Measurements from ENCODE around the gene LCA5L.
"Not testable (repeated sequence)": the region's sequence is repeated elsewhere in the genome, so short reads cannot be mapped to it uniquely, and the experiment has no call there.

The LCA5L gene

DNA sequence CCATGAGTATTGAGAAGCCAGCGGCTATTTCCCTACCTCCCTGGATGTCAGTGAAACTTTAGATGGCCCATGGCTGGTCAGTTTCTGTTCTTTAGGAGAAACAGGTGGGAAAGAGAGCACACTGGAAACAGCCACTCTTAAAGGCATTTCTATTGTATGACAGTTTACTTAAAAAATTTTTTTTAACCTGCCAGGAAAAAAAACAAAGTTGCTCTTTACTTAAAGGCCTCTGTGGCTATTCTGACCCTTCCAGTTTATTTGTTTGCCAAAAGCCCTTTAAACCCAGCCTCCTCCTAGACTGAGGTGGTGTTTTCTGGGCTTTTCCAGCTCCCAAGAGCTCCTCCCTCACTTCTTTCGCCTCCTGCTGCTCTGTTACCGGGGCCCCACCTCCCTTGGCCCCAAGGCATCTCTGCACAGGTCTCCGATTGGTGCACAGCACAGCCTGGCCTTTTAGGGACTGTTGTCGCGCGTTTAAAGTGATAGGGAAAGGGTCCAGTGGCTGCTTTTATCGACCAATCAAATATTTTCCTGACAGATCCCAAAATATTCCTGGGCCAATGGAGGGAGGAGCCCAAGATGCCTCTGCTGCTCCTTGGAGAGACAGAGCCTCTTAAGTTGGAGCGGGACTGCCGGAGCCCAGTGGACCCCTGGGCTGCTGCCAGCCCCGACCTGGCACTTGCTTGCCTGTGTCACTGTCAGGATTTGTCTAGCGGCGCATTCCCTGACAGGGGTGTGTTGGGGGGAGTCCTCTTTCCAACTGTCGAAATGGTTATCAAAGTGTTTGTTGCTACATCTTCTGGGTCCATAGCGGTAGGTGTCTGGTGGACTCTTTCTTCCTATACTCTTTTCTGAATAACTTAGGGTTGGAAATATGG, 6.0 kb upstream of the LCA5L start, which contains the start of gene SH3BGR:
Gene SH3BGR, plus strand, starts transcription at position 639 of the 875 bp plus-strand sequence. Its CDS starts 127 bp downstream, at position 766.
- DNase-seq: no peak

- DNase-seq: no peak
Measured at GRCh38 chr21:39447264-39447663, 1.7 kb upstream of the LCA5L start.

DNA sequence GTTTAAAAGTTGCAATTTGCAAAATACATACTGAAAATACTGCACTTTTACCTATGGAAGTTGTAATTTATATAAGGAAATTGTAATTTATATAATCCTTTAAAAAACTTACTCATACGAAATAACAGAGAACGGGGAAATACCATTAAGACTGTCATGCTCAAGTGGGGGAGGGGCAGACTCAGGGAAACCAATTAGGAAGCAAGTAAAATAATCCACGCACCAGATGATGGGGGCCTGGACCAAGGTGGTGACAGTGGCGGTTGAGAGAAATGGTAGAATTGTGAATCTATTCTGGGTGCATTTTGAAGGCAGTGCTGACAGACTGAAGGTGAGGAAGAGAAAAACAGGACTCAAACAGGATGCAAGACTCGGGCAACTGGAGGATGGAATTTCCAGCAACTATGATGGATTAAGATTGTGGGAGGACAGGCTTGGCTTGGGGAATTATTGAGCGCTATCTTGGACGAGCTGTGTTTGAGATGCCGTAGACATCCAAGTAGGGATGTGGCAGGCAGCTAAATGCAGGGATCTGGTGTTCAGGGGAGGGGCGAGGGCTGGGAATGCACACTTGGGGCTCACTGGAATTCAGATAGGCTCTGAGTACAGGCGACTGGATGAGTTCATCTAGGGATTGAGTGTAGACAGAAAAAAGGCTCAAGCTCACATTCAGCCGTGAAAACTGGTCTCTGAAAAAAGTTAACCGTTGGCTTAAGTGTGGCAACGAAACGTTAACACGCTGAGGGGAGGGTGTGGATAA, 977 bp downstream of the LCA5L start:
- no peak for DNase-seq

- DNase-seq: peak; percentile 23
Measured at GRCh38 chr21:39441502-39442475, 3.8 kb downstream of the LCA5L start.

DNA sequence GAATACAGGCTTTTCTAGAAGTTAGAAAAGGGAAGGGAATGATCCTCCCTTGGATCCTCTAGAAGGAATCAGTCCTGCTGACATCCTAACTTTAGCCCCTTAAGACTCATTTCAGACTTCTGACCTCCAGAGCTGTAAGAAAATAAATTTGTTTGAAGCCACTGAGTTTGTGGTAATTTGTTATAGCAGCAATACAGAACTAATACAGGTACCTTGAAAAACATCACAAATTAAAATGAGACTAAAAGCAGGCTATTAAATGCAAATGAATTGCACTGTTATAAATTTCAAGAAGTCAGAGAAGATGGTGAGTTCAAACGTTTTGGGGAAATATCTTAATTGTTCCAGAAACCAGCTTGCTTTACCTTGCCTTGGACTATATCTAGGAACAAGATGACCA, 6.3 kb downstream of the LCA5L start:
- no peak for DNase-seq

DNA sequence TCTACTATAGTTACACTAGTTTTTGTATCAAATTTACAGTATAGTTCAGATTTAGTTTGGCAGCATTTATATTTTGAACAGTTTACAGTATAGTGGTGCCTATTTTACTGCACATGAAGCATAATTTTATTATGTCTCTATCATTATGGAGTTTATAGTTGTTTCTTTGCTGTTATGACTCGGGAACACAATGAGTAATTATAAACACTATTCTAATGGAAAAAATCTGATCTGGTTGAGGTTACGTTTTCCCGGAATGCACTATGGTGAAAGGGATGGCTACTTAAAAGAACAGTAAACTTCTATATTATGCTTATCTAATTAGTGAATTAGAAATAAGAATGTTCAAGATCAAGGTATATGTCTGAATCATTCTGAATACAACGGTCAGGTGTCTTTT, 10.6 kb downstream of the LCA5L start:
- no peak for DNase-seq

GRCh38 chr21:39430954-39431353, 14.6 kb downstream of the LCA5L start:
- DNase-seq: no peak

- no peak for DNase-seq
Measured at GRCh38 chr21:39430457-39430856, 15.1 kb downstream of the LCA5L start.

DNA sequence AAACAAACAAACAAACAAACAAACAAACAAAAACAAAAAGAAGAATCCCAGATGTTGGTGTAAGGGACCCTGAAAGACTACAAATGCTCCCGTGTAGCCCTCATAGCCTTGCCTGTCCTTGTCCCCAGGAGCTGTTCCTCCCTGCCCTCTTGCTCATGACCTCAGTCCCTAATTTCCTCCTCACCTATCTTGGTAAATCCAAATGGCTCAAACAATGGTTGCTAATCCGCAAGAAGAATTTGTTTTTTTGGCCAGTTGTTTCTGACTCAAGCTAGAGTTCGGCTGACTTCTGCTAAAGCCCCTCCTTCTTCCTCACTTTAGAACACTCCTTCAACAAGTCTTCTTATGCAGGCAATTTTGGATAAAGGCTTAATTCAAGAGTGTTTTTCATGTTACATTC, 15.6 kb downstream of the LCA5L start:
- DNase-seq: no peak

- DNase-seq: no peak
Measured at GRCh38 chr21:39429445-39429844, 16.1 kb downstream of the LCA5L start.

DNA sequence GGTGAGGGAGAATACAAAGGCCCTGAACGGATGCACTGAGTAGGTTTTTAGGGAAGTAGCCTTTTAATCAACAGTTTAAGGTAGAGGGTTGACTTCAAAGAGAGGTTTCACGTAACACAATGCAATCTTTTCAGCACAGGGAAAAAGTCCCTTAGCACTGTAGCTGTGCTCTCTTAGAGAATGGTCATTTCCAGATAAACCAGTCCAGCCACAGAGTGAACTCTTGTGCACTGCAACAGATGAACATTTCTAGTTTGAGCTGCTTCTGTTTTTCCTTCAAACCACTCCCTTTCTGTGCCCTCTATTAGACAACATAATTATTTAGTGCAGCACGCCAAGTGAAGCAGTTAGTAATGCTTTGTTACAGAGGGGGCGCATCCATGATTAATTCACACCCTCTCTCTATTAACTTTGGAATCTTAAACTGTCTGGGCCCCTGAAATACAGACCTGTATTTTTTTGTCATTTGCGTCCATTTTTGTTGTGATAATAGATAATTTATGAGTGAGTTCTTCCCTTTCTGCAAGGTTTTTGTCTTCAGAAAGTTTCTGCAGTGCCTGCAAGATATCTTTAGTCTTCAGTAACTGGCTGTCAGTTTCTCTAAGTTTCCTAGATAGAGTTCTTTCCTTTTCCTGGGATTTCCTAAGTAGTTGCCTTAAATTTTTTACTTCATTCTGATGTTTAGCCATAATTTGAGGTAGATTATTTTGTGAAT, 22.9 kb downstream of the LCA5L start:
- DNase-seq: no peak

GRCh38 chr21:39419204-39419603, 26.4 kb downstream of the LCA5L start:
- DNase-seq: not testable (repeated sequence)

- no peak for DNase-seq
Measured at GRCh38 chr21:39406065-39406464, 39.5 kb downstream of the LCA5L start.

GRCh38 chr21:39400173-39400572, 45.4 kb downstream of the LCA5L start:
- DNase-seq: no peak

- no peak for DNase-seq
Measured at GRCh38 chr21:39397646-39398385, 47.8 kb downstream of the LCA5L start.

GRCh38 chr21:39392981-39393380, 52.6 kb downstream of the LCA5L start:
- DNase-seq: no peak

GRCh38 chr21:39390212-39390765, 55.3 kb downstream of the LCA5L start:
- DNase-seq: no peak

DNA sequence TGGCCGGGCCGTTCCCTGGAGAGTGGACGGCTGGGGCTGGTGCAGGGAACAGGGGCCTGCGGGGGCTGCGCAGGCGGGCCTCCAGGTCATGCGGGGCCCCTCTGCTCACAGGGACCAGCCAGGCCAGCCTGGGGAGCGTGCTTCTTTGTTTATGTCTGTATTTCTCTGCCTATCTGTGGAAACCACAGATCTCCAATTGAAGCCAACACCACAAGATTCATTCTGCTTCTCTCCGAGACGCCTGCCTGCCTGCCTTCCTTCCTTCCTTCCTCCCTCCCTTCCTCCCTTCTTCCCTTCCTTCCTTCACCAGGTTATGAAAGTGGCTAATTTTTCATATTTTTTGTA, 56.8 kb downstream of the LCA5L start:
- no peak for DNase-seq

DNA sequence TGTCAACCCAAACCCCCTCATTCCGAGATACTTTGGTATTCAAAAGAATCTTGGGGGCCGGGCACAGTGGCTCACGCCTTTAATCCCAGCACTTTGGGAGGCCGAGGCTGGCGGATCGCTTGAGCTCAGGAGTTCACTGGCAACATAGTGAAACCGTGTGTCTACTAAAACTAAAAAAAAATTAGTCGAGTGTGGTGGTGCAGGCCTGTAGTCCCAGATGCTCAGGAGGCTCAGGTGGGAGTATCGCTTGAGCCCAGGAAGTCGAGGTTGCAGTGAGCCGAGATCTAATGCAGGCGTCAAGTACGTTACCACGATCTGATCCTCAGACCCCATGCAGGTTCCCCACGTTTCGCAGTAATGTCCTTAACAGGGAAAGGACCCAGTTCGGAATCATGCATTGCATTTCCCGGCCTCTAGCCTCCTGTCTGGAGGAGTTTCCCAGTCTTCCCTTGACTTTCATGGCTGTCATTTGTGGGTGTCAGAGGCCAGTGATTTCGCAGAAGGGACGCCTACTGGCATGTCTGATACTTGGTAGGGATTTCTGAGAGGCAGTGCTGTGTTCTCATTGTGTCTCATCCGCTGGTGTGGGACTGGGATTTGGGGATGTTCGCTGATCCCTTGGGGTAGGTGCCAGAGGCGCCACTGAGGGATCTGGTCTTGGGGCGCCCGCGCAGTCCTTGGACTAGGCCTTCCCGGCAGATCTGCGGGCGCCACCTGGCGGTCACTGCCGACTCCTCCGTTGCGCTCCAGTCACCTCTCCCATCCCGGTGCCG, 57.4 kb downstream of the LCA5L start:
- DNase-seq: peak; percentile 89

- peak; percentile 91 for DNase-seq
Measured at GRCh38 chr21:39387461-39388037, 58.0 kb downstream of the LCA5L start.
